GM10266 (cell line): ENCODE data around the gene ACTN1.

Experiments used
- DNase-seq: peaks from one replicate; pipeline ENCODE4 v3.0.0; 2012; ENCODE audit errors: extremely low spot score
- CTCF ChIP-seq: IDR thresholded peaks from 2 replicates; pipeline ENCODE4 v1.5.1; 2012; ENCODE audit warnings: mild to moderate bottlenecking, low read depth; ENCODE audit not compliant: control insufficient read depth, insufficient read depth; ENCODE audit errors: missing control alignments

Gene ACTN1

GRCh38 chr14:68894123-68894522, 85.0 kb downstream of the ACTN1 start:
- no peak for DNase-seq
- no peak for TF ChIP-seq CTCF

GRCh38 chr14:68893566-68893965, 85.5 kb downstream of the ACTN1 start:
- DNase-seq, result no peak
- TF ChIP-seq CTCF, result no peak

GRCh38 chr14:68892961-68893360, 86.1 kb downstream of the ACTN1 start:
- no peak for TF ChIP-seq CTCF
- no peak for DNase-seq

- no peak for TF ChIP-seq CTCF
- DNase-seq, result no peak
These were observed 87.0 kb downstream of the ACTN1 start for GRCh38 chr14:68891851-68892660.

- no peak for DNase-seq
- TF ChIP-seq CTCF, result no peak
These were observed 88.8 kb downstream of the ACTN1 start for GRCh38 chr14:68890173-68890931.

GRCh38 chr14:68888883-68889282, 90.2 kb downstream of the ACTN1 start:
- no peak for TF ChIP-seq CTCF

More at GRCh38 chr14:68888883-68889282, 90.2 kb downstream of the ACTN1 start:
- no peak for DNase-seq
